Gastroesophageal sphincter (tissue), 3 donors: Measurements from ENCODE around the gene KAZALD1.

ENCODE experiments used
- CTCF ChIP-seq, 4 experiments: fragments of 200-600 bp in 2 of 4; fragments of 450-650 bp in 2 of 4; sonication (generic) in 1 of 4; IDR thresholded peaks; one replicate each; pipeline ENCODE4 v1.5.1; 2017 to 2019; ENCODE audit warnings: antibody characterized with exemption in 4 of 4, mild to moderate bottlenecking in 2 of 4, moderate library complexity in 2 of 4
- EP300 ChIP-seq: sonication (generic); formaldehyde crosslinking; IDR thresholded peaks from one replicate; pipeline ENCODE4 v1.6.1; 2017; ENCODE audit warnings: antibody characterized with exemption, mild to moderate bottlenecking

DNA sequence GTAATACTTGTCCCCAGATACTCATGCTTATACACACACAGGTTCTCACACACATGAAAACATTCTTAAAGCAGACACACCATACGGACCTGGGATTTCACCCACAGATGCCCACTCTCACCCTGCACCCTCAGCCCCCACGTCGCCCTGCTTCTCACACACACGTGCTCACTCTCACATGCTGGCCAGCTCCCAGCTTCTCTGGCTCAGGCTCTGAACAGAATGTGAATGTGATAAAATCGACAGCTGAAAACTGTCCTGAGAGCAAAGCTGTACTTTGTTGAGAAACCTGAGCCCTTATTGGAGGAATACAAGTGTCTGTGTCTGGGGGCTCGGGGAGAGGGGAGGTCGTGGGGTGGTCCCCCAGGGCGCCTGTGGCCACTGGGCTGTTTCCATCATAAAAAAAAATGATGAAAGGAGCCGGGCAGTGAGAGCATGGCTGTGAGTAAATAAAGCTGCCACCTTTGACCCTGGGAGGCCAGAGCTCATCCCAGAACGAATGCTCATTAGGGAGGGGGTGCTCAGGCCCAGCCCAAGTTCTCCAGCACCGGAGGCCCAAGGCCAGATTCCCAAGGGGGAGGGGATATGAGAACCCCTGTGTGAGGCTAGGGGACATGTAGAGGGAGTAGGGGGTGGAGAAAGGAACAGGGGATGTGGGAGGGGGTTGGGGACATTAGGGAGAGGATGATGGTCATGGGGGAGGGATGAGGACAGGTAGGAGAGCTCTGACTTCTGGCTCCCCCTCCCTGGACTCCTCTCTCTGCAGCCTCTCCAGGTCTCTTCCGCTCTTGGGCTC lies 51.2 kb downstream of the KAZALD1 start:
- no peak for TF ChIP-seq EP300
- no peak for TF ChIP-seq CTCF (IDR thresholded peaks at IDR 0.05)
